Effector CD8-positive, alpha-beta T cell (primary cell): ENCODE measurements around the gene CLIC3.

ENCODE experiments used
- DNase-seq: peaks from one replicate; lab custom pipeline; 2025; lab: John Stamatoyannopoulos, UW

The CLIC3 gene

DNA sequence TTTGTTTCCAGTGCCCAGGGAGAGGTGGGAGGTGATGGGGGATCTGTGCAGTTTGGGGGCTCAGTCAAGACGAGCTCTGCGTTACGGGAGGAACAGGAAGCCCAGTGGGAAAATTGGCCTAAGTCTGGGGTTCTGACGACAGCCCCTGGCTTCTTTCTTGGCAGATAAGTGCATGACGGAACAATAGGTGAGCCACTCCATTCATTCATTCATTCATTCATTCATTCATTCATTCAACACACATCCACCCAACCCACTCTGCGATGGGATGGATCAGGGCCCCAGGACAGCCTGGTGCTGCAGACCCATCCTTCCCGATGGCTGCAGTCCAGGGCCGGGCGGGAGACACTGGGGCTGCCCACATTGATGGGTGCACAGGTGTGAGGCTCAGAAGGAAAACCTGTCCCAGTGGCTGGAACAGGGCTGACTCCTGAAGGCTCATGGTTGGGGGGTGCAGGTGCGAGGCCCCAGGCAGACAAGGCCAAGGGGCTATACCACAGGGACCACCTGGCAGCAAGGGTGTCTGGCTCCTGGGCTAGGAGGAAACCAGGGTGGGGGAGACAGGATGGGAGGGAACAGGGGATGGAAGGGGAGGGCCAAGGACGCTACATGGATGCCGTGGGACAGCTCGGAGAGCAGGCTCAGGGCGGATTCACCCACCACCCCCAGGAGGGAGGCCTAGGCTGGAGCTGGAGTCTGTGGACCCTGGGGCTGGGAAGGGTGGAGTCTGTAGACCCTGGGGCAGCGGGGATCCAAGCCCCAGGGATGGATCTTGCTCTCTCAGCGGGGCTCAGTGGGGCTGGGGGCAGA lies 15.5 kb downstream of the CLIC3 start:
- no peak for DNase-seq

GRCh38 chr9:136979769-136980587 lies 16.4 kb downstream of the CLIC3 start:
- DNase-seq: no peak

DNA sequence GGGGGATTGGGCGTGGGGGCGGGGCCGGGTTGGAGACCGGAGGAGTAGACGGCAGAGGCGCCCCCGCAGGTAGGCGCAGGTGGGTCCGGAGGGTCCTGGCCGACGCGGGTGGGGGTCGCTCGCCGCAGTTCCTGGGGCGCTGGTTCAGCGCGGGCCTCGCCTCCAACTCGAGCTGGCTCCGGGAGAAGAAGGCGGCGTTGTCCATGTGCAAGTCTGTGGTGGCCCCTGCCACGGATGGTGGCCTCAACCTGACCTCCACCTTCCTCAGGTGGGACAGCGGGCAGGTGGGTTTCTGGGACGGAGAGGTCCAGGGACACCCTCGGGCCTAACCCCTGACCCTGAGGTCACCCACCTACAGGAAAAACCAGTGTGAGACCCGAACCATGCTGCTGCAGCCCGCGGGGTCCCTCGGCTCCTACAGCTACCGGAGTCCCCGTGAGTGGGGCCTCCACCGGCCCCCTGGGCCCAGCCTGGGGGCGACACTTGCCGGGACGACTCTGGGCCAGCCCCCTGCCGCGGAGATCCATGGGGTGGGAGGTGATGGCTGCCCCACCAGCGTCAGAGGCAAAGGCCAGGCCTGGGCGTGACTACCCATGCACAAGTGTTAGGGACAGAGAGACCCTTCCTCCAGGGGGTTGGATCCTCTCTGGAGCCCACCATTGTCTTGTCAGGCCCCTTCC lies 17.4 kb downstream of the CLIC3 start:
- no peak for DNase-seq

- DNase-seq: peak; percentile 80
These were observed 18.1 kb downstream of the CLIC3 start for GRCh38 chr9:136978073-136978864.

- DNase-seq: no peak
These were observed 18.7 kb downstream of the CLIC3 start for GRCh38 chr9:136977649-136978072.

- no peak for DNase-seq
These were observed 19.1 kb downstream of the CLIC3 start, which contains the start of gene PTGDS for GRCh38 chr9:136977223-136977622. Gene PTGDS (plus strand): TSS chr9:136977504. CDS start chr9:136977579, 75 bp downstream.

- no peak for DNase-seq
These were observed 20.7 kb downstream of the CLIC3 start for GRCh38 chr9:136975644-136976043.

DNA sequence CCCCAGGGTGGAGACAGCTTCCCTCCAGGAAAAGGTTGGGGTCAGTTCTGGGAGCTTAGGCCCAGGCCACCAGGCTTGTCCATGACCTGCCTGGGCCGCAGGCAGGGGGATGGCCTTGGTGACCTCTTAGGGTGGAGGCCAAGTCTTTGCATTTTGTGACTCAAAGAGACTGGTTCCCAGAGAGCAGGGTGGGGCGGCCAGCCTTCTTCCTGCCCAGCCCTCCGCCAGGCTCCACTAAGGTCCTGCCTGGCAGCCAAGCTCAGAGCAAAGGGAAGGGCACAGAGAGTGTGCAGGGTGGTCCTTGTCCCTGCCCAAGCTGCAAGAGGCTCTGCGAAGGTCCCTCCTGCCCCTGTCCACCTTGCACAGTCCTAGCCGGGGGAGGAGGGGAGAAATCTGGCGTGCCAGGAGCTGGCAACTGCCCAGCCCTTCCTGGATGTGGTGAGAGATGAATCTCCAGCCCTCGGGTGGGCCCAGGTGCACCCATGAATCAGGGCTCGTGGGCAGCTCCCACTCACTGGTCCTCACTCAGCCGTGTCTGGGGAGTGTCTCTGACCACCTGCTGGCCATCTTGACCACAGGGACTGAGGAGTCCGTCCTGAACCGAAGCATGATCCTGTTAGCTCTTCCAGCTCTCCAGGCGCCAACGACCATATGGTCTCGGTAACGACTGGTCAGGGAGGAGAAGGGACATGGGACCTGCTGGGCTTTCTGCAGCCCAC lies 21.4 kb downstream of the CLIC3 start:
- no peak for DNase-seq

- no peak for DNase-seq
These were observed 22.4 kb downstream of the CLIC3 start for GRCh38 chr9:136973618-136974617.

DNA sequence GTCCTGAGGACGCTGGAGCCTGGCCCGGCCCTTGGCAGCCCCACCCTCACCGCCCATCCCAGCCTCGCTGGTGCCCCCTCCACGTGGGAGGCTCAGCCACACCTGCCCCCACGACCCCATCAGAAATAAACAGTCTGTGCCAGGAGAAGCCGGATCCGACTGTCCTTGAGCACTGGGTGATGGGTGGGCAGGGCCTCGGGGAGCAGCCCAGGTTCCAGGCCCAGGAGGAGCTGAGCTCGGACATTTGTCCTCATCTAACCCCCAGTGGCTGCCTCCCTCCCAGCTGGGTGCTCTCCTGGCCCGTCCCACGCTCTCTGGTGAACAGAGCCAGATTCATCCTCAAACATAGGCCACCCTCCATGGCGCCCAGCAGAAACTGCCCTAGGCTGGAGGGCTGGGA lies 23.6 kb downstream of the CLIC3 start:
- DNase-seq: no peak

GRCh38 chr9:136972335-136972734 lies 24.0 kb downstream of the CLIC3 start:
- no peak for DNase-seq

GRCh38 chr9:136971746-136972145 lies 24.6 kb downstream of the CLIC3 start:
- no peak for DNase-seq

DNA sequence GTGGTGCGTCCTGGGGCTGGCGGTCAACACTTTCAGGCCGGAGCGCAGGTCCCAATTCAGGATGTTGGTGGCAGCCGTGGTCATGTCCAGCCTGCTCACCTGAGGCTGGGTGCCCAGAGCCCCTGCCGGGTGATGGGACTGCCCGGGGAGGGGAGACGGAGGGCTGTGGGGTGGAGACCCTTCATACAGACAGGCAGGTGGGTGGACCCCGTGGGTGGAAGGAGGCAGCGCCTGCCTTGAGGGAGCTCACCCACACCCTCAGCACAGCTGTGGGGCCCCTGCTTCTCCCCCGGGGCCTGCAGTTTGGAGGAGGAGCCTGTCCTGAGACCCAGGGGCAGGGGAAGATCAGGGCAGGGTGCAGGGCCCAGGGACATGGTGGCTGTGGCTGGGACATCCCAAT lies 26.0 kb downstream of the CLIC3 start:
- no peak for DNase-seq

DNA sequence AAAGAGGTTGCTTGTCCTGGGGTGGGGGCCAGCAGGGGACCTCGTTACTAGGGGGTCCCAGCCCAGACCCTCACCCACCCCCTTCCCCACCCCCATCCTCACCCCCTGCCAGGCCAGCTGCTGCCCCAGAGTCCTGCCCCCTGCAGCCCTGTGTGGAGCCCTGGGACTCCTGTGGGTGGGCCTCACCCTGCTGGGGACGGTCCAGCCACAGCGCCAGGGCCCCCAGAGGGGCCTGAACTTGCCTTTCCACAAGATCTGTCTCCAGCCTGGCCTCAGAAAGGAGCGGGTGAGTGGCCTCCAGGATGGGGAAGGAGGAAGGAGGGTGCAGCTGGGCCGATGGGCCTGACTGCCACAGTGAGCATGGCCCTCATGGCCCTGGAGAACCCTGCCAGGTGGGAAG lies 26.6 kb downstream of the CLIC3 start:
- DNase-seq: no peak

DNA sequence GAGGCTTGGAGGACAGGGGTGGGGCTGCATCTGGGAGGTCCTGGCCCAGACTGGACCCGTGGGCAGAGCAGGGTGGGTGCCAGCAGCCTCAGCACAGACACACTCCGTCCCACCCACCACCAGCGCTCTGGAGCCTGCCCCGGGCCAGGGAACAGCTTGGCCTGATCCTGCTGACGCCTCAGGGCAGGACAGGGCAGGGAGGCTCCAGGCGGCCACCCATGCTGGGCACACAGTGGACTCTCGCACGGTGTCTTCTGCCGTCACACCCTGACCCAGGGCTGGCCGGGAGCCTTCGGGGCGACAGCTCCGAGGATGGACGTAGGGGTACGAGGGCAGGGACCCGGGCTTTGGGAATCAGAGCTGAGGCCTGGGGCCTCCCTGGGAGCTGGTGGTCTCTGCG lies 27.2 kb downstream of the CLIC3 start:
- DNase-seq: no peak

DNA sequence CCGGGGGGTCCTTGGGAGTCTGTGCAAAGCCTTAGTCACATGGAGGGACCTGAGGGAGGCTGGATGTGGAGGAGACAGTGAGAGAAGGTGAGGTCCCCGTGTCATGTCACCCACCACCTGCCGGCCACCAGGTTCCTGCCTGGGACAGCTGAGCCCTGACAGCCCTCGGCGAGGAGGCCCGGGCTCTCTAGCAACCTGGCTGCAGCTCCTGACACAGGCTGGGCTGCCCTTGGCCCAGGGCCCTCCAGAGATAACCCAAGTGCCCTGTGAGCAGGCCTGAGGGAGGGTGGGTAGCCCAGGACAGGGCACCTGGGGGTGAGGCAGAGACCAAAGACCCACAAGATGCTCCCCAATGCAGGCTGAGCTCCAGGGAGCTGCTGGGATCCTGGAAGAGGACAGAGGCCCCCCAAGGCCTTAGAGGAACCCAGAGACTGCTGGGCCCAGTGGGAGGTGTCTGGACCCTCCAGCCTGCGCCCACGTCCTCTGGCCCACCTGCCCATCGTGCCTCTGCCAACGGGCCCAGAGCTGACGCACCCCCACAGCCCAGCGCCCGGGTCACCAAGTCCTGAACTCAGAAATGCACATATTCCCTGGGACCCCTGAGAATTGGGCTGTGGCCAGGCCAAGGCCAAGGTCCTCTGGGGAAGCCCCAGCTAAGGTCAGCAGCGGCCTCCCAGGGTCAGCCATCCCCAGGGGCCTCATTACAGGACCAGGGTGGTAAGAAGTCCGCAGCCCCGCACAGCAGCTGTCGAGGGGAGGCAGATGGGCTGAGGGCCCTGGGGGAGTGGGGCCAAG lies 27.8 kb downstream of the CLIC3 start:
- DNase-seq: no peak

- no peak for DNase-seq
These were observed 30.4 kb downstream of the CLIC3 start for GRCh38 chr9:136965771-136966484.

GRCh38 chr9:136964833-136965422 lies 31.4 kb downstream of the CLIC3 start:
- DNase-seq: no peak
